GM12864 (cell line): ENCODE measurements around the gene HOXB8.

Experiments
- DNase-seq: peaks from one replicate; pipeline ENCODE4 v3.0.0-alpha.2; 2011; ENCODE audit warnings: low read depth
- H3K4me3 ChIP-seq: 2 replicates; pipeline ENCODE4 v1.5.1; 2011; ENCODE audit warnings: mild to moderate bottlenecking, low read depth, low read length, control low read depth
- CTCF ChIP-seq: IDR thresholded peaks from 2 replicates; pipeline ENCODE4 v1.5.1; 2011; ENCODE audit warnings: low read depth, mild to moderate bottlenecking, moderate library complexity, low read length, control low read depth, inconsistent platforms; ENCODE audit errors: missing control alignments

The HOXB8 gene

DNA sequence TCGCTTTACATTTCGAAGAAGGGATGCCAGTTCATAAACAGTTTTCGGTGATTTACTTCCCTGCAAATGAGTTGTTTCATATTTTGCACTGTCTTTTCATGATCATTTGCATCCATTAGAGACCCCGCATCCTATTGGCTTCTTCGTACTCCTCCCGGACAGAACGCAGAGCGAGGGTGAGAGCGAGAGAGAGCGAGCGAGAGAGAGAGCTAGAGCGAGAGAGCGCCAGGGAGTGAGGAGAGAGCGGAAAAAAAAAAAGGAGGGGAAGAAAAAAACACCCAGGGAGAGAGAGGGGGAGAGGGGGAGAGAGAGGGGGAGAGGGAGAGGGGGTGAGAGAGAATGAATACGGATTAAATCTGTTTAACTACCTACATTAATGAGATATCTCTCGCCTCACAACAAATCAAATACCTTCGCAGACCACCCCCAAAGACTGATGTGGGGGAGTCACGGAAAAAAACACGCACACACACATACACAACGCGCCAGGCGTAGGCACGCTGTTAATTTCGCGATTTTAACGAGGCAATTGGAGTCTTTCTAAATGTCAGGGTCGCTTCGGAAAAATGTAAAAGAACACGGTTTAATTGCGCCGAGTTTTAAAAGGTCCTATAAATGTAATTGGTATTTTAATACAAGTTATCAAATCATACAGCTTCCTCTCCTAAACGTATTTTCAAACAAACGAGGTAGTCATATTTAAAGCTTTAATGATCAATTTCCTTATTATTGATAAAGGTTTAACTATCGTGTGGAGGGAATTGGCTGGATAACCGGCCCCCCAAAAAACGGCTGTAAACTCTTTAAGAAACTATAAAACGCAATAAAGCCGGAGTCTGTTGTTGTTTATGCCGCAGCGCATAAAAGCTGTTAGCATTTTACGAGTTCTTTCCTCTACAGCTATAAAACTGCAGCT lies at the start of gene HOXB8:
Gene HOXB8, minus strand, starts transcription at position 246 of the 916 bp plus-strand sequence. CDS start 588 bp downstream, outside the sequence.
- H3K4me3 ChIP-seq = no peak within 1 kb of the TSS
- no peak for DNase-seq
- TF ChIP-seq CTCF = no peak

DNA sequence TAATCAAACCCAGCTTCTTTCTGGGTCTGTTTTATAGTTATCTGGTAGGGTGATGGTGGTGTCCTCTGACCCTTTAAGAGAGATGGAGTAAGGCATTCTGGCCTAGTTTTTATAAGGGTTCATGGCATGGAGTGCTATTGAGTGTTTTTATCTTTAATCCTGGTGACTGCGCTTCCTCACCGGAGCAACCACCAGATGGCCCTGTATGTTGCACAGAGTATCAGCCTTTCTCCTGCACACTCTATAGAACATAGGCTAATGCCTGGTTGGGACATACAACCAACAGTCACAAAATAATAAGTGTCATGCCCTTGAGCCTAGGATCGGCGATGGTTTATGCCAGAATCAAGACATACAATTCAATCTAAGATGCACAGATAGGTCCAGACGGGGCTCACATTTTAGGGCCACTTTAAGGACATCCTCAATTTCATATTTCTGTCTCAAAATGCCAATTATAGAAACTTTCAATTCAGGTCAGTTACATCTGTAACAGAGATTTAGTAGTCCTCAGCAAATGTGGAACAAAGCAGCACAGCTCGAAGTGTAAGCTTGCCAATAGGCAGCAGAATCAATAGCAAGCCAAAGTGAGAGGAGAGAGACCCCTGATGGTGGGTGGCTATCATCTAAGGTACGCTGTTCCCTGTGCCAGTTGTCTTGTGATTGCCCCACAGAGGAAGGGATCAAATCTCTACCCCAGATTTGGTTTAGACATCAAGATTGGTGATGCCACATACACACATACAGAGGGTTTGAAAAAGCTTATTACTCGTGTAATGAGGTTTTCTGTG lies 48.2 kb upstream of the HOXB8 start:
- H3K4me3 ChIP-seq = no peak overlapping the region

GRCh38 chr17:48655913-48656312 lies 40.8 kb upstream of the HOXB8 start:
- DNase-seq = no peak
- no peak for TF ChIP-seq CTCF
- no peak overlapping the region for H3K4me3 ChIP-seq

More for the DNA sequence above, 48.2 kb upstream of the HOXB8 start:
- DNase-seq = no peak
- no peak for TF ChIP-seq CTCF

GRCh38 chr17:48649741-48650140 lies 34.6 kb upstream of the HOXB8 start:
- H3K4me3 ChIP-seq = no peak overlapping the region
- DNase-seq = no peak
- no peak for TF ChIP-seq CTCF

GRCh38 chr17:48647963-48648245 lies 32.8 kb upstream of the HOXB8 start:
- TF ChIP-seq CTCF = no peak
- no peak for DNase-seq
- H3K4me3 ChIP-seq = peak overlapping the region; percentile 51; the same call in 1 of the 2 replicates

DNA sequence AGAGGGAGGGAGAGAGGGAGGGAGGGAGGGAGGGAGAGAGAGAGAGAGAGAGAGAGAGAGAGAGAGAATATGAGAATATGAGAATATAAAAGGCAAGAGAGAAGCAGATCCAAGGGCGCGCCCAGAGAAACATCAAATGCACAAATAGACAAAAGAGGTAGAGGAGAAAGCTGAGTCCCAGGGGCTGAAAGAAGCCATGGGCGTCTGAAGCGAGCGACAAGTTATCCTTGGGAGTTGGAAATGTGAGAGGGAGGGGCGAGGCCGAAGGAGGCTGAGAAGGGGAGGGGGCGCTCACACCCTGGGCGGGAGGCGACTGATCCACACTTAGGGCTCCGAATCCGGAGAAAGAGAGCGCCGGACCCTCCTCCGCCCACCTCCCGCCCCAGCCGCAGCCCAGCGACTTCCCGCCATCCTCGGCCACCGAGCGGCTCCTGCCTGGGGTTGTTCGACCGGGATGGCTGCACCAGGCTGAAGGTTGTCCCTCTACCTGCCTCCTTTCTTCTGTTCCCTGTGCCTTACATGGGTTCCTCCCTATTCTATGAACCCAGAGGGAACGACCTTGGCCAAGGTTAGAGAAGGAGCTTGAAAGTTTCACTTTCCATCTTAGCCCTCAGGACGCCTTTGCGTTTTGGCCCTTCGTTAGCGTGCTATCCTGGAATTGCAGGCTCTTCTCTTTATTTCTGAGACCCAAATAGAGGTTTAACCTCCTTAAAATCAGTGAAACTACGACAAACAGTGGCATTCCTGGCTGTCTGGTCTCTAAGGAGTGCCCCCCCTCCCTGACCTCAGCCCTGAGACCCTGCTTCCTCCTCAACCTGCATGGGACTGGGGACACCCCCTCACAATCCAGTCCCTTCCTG lies 32.2 kb upstream of the HOXB8 start:
- TF ChIP-seq CTCF = no peak
- H3K4me3 ChIP-seq = peak overlapping the region; percentile 51
- DNase-seq = no peak
